Measurements from ENCODE around the gene PEAR1.

DNA sequence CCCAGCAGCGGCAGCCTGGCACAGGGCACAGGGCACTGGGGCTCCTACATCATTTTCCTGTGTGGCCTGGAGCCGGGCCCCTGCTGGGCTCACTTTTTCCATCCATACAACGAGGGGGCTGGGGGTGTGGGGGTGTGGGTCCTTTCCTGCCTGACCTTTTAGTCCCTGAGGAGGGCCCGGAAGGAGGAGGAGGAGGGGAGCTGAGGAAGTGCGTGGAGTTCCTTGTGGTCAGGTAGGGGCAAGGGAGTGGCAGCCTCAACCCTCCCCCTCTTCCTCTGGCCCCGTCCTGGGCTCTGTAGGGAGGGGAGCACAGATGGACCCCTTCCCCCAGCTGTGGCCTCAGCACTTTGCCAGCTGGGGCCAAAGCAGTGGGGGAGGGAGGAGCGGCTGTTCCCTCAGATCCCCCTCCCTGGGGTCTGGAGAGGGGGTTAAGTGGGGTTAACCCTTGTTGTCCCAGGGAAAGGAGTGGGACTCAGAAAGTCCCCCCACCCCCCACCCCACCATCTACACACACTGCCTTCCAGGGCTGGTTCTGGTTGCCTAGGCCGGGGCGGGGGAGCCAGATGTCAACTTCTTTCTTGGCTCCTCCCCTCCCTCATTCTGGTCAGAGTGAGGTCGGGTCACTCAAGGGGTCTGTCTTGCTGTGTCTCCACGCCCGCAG is 27.1 kb upstream of the PEAR1 start:
- TF ChIP-seq CTCF (IDR thresholded peaks at IDR 0.05) (no peak), SMC3 (IDR thresholded peaks at IDR 0.05; ENCODE audit: low read depth, low read length) (no peak), GATA2 (CRISPR knock-in tag; IDR thresholded peaks at IDR 0.05) (no peak)
